ENCODE data around the gene LIME1. TPM values are rescaled to one million over a fixed set of nuclear protein-coding genes. Genes with fewer than 3 reads are reported as not detected.

Gene LIME1
- total RNA-seq, 1 experiment from 2014 or later = 5.8 TPM

DNA sequence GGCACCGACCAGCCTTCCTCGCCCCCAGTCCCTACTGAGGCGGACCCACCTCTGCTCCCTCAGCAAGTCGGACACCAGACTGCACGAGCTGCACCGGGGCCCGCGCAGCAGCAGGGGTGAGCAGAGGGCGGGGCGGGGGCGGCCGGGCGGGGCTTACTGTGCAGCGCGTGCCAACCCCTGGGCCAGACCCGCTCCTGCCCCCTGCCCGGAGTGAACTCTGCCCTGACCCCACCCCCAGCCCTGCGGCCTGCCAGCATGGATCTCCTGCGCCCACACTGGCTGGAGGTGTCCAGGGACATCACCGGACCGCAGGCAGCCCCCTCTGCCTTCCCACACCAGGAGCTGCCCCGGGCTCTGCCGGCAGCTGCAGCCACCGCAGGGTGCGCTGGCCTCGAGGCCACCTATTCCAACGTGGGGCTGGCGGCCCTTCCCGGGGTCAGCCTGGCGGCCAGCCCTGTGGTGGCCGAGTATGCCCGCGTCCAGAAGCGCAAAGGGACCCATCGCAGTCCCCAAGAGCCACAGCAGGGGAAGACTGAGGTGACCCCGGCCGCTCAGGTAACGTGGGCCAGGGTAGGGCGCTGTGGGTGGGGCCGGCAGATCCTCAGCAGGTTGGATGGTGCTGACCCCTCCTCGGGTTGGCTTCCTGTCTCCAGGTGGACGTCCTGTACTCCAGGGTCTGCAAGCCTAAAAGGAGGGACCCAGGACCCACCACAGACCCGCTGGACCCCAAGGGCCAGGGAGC lies 1.7 kb downstream of the LIME1 start:
- no peak for DNase-seq (ENCODE audit: low read depth)

- DNase-seq (ENCODE audit: low read depth) = no peak
Observed at GRCh38 chr20:63738687-63739129, 2.2 kb downstream of the LIME1 start.

DNA sequence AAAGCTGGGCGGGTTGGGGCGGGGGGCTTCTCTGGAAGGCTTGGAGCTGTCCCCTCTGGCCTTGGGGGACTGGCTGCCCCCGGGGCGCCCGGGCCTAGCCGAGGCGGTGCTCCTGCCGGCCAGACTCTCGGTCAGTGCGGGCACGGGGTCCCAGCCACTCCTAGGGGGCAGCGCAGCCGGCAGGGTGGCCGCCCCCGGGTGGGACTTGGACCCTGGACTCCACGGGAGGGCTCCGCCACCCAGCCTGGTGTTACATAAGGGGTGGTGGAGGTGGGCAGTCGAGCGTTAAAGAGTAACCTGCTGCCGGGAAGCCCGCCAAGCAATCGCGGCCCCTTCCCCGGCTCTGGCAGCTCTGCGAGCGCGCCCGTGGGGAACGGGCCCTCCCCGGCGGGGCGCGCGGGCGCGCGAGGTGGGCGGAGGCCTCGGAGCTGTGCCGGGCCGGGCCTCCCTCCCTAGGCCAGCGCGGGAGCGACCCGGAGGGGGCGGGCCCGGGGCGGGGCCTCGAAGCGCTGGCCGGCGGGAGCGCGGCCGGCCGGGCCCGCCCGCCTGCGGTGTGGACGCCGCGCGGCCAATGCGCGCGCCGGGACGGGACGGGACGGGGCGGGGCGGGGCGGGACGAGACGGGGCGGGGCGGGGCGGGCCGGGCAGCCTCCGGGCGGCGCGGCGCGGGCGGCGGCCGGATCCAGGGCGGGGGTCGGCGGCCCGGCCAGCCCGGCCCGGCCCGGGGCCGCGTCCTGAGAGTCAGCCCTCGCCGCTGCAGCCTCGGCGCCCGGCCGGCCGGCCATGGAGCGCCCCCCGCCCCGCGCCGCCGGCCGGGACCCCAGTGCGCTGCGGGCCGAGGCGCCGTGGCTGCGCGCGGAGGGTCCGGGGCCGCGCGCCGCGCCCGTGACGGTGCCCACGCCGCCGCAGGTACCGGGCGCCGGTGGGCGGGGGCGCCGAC lies 2.9 kb downstream of the LIME1 start, which contains the start of gene SLC2A4RG:
Gene SLC2A4RG (plus strand): TSS at position 647 of the 940 bp plus-strand sequence. CDS start 137 bp downstream, at position 784.
- DNase-seq (ENCODE audit: low read depth) = no peak

DNA sequence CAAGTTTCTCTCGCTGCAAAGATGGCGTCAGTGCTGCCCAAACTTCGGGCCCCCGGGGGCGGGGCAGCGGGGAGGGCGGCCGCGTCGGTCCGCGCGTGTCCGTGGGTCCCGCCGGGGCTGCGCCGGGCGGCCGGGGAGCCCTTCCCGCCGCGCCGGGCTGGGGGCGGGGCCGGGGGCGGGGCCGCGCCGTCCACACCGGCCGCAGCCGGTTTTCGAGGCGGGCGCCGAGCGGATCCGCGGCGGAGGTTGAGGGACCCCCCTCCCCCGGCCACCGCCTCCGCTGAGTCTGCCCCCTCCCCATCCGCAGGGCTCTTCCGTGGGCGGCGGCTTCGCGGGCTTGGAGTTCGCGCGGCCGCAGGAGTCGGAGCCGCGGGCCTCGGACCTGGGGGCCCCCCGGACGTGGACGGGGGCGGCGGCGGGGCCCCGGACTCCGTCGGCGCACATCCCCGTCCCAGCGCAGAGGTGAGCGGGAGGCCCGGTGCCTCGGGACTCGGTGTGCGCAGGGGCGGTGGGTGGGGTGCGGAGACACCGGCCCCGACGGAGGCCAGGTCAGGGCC lies 3.7 kb downstream of the LIME1 start:
- no peak for DNase-seq (ENCODE audit: low read depth)

GRCh38 chr20:63740627-63741353 lies 4.3 kb downstream of the LIME1 start:
- DNase-seq (ENCODE audit: low read depth) = peak; percentile 78

DNA sequence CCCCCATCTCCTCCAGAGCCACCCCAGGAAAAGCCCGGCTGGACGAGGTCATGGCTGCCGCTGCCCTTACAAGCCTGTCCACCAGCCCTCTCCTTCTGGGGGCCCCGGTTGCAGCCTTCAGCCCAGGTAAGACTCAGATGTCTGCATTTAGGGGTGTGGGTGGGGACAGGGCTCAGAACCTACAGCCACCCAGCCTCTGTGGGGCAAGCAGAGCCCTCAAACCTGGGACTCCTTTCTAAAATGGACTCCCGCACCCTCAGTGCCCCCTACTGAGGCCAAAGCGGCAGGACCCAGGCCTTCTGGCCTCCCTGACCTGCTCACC lies 4.9 kb downstream of the LIME1 start:
- no peak for DNase-seq (ENCODE audit: low read depth)

DNA sequence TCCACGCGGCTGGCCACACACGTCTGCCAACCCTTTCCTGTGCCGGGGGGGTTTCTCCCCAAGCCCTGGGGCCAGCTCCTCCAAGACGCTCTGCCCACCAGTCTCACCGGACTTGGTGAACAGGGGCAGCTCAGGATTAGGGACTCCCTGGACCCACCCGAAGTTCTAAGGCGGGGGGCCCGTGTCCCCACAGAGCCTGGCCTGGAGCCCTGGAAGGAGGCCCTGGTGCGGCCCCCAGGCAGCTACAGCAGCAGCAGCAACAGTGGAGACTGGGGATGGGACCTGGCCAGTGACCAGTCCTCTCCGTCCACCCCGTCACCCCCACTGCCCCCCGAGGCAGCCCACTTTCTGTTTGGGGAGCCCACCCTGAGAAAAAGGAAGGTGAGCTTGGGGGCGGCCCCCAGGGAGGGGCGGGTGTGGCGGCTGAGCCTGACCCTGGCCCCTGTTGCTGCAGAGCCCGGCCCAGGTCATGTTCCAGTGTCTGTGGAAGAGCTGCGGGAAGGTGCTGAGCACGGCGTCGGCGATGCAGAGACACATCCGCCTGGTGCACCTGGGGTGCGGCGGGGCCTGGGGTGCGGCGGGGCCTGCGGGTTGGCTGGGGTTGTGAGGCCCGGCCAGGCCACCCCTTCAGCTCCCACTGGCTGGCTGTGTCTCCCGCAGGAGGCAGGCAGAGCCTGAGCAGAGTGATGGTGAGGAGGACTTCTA lies 5.4 kb downstream of the LIME1 start:
- no peak for DNase-seq (ENCODE audit: low read depth)

DNA sequence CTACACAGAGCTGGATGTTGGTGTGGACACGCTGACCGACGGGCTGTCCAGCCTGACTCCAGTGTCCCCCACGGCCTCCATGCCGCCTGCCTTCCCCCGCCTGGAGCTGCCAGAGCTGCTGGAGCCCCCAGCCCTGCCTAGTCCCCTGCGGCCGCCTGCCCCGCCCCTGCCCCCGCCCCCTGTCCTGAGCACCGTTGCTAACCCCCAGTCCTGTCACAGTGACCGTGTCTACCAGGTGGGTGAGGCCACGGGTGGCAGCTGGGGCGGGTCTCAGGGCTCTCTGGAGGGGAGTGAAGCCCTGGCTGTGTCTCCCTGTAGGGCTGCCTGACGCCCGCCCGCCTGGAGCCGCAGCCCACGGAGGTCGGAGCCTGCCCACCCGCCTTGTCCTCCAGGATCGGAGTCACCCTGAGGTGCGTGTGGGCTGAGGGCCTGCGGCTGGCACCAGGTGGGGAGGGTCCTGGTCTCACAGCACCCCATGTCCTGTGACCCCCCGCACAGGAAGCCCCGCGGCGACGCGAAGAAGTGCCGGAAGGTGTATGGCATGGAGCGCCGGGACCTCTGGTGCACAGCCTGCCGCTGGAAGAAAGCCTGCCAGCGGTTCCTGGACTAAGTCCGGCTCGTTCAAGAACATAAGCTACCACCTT lies 6.0 kb downstream of the LIME1 start:
- DNase-seq (ENCODE audit: low read depth) = no peak

DNA sequence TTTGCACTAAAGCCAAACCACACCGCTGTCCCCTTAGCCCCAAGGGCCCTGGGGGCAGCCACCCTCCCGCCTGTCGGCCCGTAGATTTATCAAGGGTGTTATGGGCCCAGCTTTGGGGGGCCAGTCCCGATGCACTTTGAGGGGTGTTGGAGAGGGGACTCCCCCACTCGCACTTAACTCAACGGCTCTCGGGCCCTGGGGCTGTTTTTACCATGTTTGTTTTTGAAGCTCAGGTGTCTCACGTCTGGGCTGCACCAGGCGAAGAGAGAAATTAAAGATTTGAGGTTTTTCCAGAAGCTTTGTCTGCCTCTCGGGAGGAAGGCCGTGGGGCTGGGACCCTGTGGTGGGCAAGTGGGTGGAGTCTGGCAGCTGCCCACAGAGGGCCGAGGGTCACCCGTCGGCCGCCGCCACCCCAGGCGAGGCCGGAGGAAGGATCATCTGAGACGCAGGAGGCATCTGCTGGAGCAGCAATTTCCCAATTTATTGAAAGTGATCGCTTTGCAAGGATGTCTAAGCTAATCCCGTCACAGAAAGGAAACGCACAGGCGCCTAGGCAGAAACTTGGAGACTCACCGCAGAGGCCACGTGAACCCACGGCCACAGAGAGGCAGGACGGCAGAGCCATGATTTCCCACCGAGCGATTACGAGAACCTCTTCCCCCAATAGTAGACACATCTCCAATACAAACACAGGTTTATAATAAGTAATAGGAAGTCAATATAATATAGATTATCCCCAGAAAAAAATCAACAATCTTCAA lies 6.9 kb downstream of the LIME1 start:
- no peak for DNase-seq (ENCODE audit: low read depth)

DNA sequence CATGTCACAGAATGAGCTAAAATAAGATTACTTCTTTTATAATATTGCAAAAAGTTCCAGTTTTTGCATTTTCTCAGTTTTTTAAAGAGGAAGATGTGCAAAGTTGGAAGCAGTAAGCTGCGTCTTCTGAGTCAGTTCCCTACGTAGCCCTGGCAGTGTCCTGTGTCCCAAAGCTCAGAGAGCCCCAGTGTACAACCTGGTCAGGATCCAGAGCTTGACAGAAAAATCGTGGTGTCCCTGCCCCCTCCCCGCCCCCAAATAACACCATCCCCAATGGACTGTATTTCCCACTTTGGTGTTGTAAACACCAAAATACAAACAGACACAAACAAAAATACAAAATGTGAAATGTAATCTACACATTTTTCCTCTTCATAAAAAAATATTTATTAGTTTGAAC lies 7.7 kb downstream of the LIME1 start:
- no peak for DNase-seq (ENCODE audit: low read depth)

- DNase-seq (ENCODE audit: low read depth) = no peak
Observed at GRCh38 chr20:63744574-63745423, 8.3 kb downstream of the LIME1 start.

DNA sequence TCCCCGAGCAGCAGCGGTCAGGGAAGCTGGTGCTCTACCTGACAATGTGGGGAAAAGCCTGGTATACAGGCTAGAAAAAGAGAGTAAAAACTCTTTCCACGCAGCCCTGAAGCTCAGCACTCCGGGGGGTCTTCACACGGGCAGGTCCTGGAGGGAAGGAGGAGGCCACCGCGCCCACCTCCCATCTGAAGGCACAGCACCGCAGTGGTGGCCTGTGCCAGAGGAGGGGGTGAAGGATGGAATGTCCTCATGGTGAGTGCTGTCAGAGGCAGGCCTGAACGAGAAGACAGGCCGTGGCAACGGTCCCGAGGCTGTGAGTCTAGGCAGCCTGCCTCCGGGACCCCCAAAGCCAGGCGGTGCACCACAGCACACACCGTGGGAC lies 9.0 kb downstream of the LIME1 start:
- no peak for DNase-seq (ENCODE audit: low read depth)

DNA sequence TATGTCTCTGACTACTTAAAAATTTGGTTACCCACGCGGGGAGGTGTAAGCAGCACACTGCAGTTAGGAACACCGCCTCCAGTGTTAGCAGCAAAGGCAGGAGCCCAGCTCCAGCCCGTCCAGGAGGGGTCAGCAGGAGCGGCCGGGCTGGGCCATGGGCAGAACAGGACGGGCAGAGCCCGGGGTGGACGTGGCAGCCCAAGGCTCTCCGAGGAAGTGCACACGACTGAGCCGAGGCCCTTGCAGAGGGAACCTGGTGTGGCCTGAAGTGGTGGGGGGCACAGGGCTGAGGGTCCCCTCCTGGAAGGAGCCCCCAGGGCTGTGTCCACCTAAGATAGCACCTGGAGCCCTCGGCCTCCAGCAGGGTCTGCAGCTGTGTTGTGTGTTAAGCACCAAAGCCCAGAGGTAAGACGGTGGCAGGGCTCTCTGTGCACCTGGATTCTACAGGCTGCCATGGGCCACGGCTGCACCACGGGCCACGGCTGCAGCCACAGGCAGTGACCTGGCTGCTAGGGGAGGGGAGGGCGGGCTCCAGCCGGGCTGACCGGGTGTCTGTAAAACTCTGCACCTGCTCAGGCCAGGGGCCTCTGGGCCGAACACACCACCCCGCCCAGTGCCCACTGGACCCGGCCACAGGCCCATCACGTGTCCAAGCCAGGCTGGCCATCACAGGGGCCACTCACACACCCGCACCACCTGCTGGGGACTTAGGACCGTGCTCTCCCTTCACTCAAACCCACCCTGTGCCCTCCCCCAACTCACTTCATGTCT lies 9.7 kb downstream of the LIME1 start:
- no peak for DNase-seq (ENCODE audit: low read depth)

DNA sequence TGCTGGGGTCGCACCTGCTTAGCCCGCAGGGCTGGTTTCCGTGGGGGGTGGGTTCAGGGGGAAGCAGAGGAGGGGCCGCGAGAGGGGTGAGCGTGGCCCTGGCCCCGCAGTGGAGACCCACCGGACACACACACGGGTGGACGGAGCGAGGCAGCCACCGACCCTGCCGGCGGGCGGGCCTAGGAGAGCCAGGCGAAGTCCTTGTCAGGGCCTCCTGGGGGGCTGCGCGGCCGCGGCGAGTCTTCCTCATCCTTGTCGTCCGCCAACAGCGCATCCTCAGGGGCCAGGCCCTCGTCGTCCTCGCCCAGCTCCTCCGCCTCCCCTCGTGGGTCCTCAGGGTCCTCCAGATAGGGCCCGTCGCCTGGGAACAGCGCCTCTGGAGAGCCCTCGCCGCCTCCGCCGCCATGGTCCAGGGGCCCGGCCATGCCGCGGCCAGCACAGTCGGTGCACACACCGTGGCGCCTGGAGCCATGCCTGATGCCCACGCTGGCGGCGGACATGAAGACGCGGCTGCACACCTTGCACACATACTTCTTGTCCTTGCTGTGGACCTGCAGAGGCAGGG lies 10.4 kb downstream of the LIME1 start:
- DNase-seq (ENCODE audit: low read depth) = no peak

- DNase-seq (ENCODE audit: low read depth) = no peak
Observed at GRCh38 chr20:63747622-63748069, 11.2 kb downstream of the LIME1 start.

DNA sequence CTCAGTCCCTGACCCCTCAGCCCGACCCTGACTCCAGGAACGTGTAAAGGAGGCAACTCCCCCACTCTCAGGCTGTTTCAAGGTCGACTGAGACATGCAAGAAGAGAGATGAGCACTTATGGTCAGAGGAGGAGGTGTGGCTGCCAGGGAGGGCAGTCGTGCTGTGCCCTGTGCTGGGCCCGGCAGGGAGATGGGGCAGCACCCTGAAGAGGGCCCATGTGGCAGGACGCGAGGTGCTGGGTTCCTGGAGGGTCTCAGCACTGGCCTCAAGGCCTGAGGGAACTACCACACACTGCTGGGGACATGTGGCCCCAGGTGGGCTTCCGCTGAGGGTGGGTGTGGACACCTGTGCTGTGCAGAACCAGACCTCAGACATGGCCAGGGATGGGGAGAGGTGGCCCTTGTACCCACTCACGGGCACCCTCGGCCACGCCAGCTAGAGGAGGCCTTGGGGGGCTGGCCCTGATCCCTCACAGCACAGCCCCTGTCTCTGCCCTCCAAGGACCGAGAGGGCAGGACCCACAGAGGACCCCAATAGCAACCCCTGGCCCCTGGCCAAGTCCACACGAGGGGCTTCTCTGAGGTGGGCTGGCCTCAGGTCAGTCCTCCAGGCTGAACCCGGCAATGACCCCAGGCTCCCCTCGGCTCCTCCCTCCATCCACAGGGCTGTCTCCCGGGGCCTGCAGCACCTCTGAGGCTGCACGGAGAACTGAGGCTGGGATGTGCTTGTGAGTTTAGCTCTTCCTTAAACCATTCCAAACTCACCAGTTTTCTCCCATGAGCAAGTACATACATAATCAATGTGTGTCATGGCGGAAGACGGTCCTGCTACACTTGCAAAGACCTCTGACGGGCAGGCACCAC lies 11.8 kb downstream of the LIME1 start:
- DNase-seq (ENCODE audit: low read depth) = no peak

DNA sequence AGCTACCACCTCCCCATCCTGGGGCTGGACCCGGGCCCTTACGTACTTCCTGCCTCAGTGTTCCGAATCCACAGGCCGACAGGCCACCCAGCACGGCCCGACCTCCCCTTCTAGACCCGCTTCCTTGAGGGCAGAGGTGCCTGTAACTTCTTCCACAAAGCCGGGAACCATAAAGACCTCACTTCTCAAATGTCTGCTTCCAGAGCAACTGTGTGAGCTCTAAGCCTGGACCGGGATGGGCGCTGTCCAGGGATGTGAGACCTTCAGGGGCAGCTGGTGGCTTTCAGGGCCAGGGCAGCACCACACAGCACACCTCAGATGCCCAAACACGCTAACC lies 12.4 kb downstream of the LIME1 start:
- no peak for DNase-seq (ENCODE audit: low read depth)
